ENCODE data around the gene NKX1-1. TPM values are rescaled to one million over a fixed set of nuclear protein-coding genes. Genes with fewer than 3 reads are reported as not detected.

NKX1-1 gene
- total RNA-seq, 1 donor from 2014 or later, result not detected

- no peaks in the 10 kb centered on the region for H3K36me3 ChIP-seq
- TF ChIP-seq CTCF (IDR thresholded peaks at IDR 0.05), result no peak
- no peak for TF ChIP-seq EZH2phosphoT487 (IDR thresholded peaks at IDR 0.05)
- no peak for TF ChIP-seq EZH2 (IDR thresholded peaks at IDR 0.05)
- H3K27me3 ChIP-seq, result no peaks in the 10 kb centered on the region
- no peak overlapping the region for H2AFZ ChIP-seq (replicated peaks)
- no peak overlapping the region for H3K4me3 ChIP-seq
- no peaks in the 10 kb centered on the region for H3K9me3 Mint-ChIP-seq
- no peaks in the 10 kb centered on the region for H4K20me1 ChIP-seq (ENCODE audit: low read depth)
- no peaks in the 10 kb centered on the region for H3F3A ChIP-seq (ENCODE audit: low read depth)
- H3K9ac ChIP-seq, result no peak overlapping the region
- peaks cover 26% of the 10 kb centered on the region for H3K36me3 Mint-ChIP-seq
- DNase-seq (ENCODE audit: low spot score), result no peak
- H3K4me2 ChIP-seq, result no peak overlapping the region
- H3K9me3 ChIP-seq (ENCODE audit: low read depth), result no peaks in the 10 kb centered on the region
- no peaks in the 10 kb centered on the region for H3K27me3 Mint-ChIP-seq (ENCODE audit: insufficient read depth, low read depth)
- no peak overlapping the region for H3K27ac ChIP-seq
- no peaks in the 10 kb centered on the region for H3K4me1 ChIP-seq
- no peaks in the 10 kb centered on the region for H3K79me2 ChIP-seq (ENCODE audit: low read depth)
- H3K4me1 Mint-ChIP-seq, result peaks cover 1% of the 10 kb centered on the region
- no peak overlapping the region for H3K27ac Mint-ChIP-seq
- no peak overlapping the region for H3K4me3 Mint-ChIP-seq
These were observed 30.4 kb downstream of the NKX1-1 start for GRCh38 chr4:1375761-1376322.

GRCh38 chr4:1375051-1375721 lies 31.1 kb downstream of the NKX1-1 start:
- Mint-ChIP-seq H3K4me3 (no peak overlapping the region), H3K27me3 (ENCODE audit: insufficient read depth, low read depth) (no peaks in the 10 kb centered on the region), H3K9me3 (no peaks in the 10 kb centered on the region), H3K36me3 (peaks cover 26% of the 10 kb centered on the region), H3K27ac (no peak overlapping the region), H3K4me1 (peaks cover 2% of the 10 kb centered on the region)
- Histone ChIP-seq H3F3A (ENCODE audit: low read depth) (no peaks in the 10 kb centered on the region), H3K79me2 (ENCODE audit: low read depth) (no peaks in the 10 kb centered on the region), H3K4me2 (no peak overlapping the region), H3K27ac (no peak overlapping the region), H3K4me3 (no peak overlapping the region), H3K9ac (no peak overlapping the region), H4K20me1 (ENCODE audit: low read depth) (no peaks in the 10 kb centered on the region), H3K27me3 (no peaks in the 10 kb centered on the region), H2AFZ (replicated peaks) (no peak overlapping the region), H3K4me1 (no peaks in the 10 kb centered on the region), H3K36me3 (no peaks in the 10 kb centered on the region), H3K9me3 (ENCODE audit: low read depth) (no peaks in the 10 kb centered on the region)
- DNase-seq (ENCODE audit: low spot score), result no peak
- TF ChIP-seq EZH2phosphoT487 (IDR thresholded peaks at IDR 0.05), result no peak
- TF ChIP-seq CTCF (IDR thresholded peaks at IDR 0.05), result no peak
- TF ChIP-seq EZH2 (IDR thresholded peaks at IDR 0.05), result no peak

- no peak overlapping the region for H3K27ac Mint-ChIP-seq
- Histone ChIP-seq H3K9ac (no peak overlapping the region), H3K27me3 (no peaks in the 10 kb centered on the region), H3K4me1 (peaks cover under 1% of the 10 kb centered on the region), H3K27ac (no peak overlapping the region), H4K20me1 (ENCODE audit: low read depth) (no peaks in the 10 kb centered on the region), H3K36me3 (no peaks in the 10 kb centered on the region), H3K9me3 (ENCODE audit: low read depth) (no peaks in the 10 kb centered on the region), H3F3A (ENCODE audit: low read depth) (no peaks in the 10 kb centered on the region), H3K79me2 (ENCODE audit: low read depth) (no peaks in the 10 kb centered on the region), H3K4me3 (no peak overlapping the region), H2AFZ (replicated peaks) (no peak overlapping the region), H3K4me2 (no peak overlapping the region)
- H3K36me3 Mint-ChIP-seq, result peaks cover 26% of the 10 kb centered on the region
- DNase-seq (ENCODE audit: low spot score), result no peak
- H3K27me3 Mint-ChIP-seq (ENCODE audit: insufficient read depth, low read depth), result peaks cover 3% of the 10 kb centered on the region
- no peak overlapping the region for H3K4me3 Mint-ChIP-seq
- peaks cover 6% of the 10 kb centered on the region for H3K4me1 Mint-ChIP-seq
- no peaks in the 10 kb centered on the region for H3K9me3 Mint-ChIP-seq
- no peak for TF ChIP-seq EZH2phosphoT487 (IDR thresholded peaks at IDR 0.05)
- TF ChIP-seq EZH2 (IDR thresholded peaks at IDR 0.05), result no peak
- no peak for TF ChIP-seq CTCF (IDR thresholded peaks at IDR 0.05)
These were observed 31.6 kb downstream of the NKX1-1 start for GRCh38 chr4:1374706-1375045.

Measured in neural progenitor cell (in vitro differentiated cells).